ENCODE data around the gene MYRFL.

The MYRFL gene

GRCh38 chr12:69824966-69825560, at the start of gene MYRFL:
MYRFL (plus strand) TSS chr12:69825227; CDS start chr12:69825518, 291 bp downstream.
- H3K4me1 ChIP-seq (ENCODE audit: low read length) = no peaks in the 10 kb centered on the region
- H3K9me3 ChIP-seq (ENCODE audit: insufficient read depth, low read length) = no peaks in the 10 kb centered on the region
- H3K36me3 ChIP-seq (replicated peaks; ENCODE audit: low read depth, low read length) = no peaks in the 10 kb centered on the region
- H3K9ac ChIP-seq (ENCODE audit: low read length) = no peak within 1 kb of the TSS
- H3K27me3 ChIP-seq (ENCODE audit: low read depth, low read length) = no peaks in the 10 kb centered on the region
- H3K4me3 ChIP-seq (ENCODE audit: low read length) = no peak within 1 kb of the TSS
- no peaks in the 10 kb centered on the region for H3K79me2 ChIP-seq (ENCODE audit: low read length)
- H4K20me1 ChIP-seq (ENCODE audit: insufficient read depth, low read length) = no peaks in the 10 kb centered on the region
- TF ChIP-seq CTCF (IDR thresholded peaks at IDR 0.05; ENCODE audit: low read depth, low read length) (no peak), EZH2phosphoT487 (IDR thresholded peaks at IDR 0.05; ENCODE audit: low read depth) (no peak)
- no peak within 1 kb of the TSS for H3K4me2 ChIP-seq (ENCODE audit: low read length)
- H3K27ac ChIP-seq (ENCODE audit: low read length) = no peak within 1 kb of the TSS
- H2AFZ ChIP-seq (ENCODE audit: low read depth, low read length) = no peak within 1 kb of the TSS

GRCh38 chr12:69779928-69780327, 45.1 kb upstream of the MYRFL start:
- Histone ChIP-seq H2AFZ (ENCODE audit: low read depth, low read length) (no peak overlapping the region), H3K36me3 (replicated peaks; ENCODE audit: low read depth, low read length) (peaks cover 4% of the 10 kb centered on the region), H3K4me2 (ENCODE audit: low read length) (no peak overlapping the region), H3K27me3 (ENCODE audit: low read depth, low read length) (no peaks in the 10 kb centered on the region), H3K4me1 (ENCODE audit: low read length) (no peaks in the 10 kb centered on the region), H3K27ac (ENCODE audit: low read length) (no peak overlapping the region), H4K20me1 (ENCODE audit: insufficient read depth, low read length) (no peaks in the 10 kb centered on the region), H3K4me3 (ENCODE audit: low read length) (no peak overlapping the region), H3K79me2 (ENCODE audit: low read length) (peaks cover 21% of the 10 kb centered on the region), H3K9me3 (ENCODE audit: insufficient read depth, low read length) (no peaks in the 10 kb centered on the region), H3K9ac (ENCODE audit: low read length) (no peak overlapping the region)
- TF ChIP-seq CTCF (IDR thresholded peaks at IDR 0.05; ENCODE audit: low read depth, low read length) (peak; percentile 53), EZH2phosphoT487 (IDR thresholded peaks at IDR 0.05; ENCODE audit: low read depth) (no peak)

DNA sequence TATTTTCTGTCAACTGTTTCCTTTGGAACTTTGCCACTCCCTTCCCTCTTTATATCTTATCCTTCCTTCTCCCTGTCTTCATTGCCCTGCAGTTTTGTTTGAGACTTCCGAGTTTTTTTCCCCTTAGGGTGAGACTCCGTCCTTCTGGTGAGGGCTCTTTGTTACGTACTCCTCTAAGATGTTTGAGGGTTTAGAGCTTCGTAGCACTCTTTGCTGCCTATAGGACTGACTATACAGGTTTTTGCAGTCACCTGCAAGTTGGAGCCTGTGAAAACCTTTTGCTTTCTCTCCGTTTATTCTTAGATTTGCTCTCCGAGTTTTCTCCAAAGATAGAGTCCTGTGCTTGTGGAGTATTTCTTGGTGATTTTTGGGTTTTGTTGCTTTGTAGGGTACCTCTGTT, 41.7 kb upstream of the MYRFL start:
- Histone ChIP-seq H3K4me1 (ENCODE audit: low read length) (no peaks in the 10 kb centered on the region), H3K9me3 (ENCODE audit: insufficient read depth, low read length) (no peaks in the 10 kb centered on the region), H3K4me2 (ENCODE audit: low read length) (no peak overlapping the region), H3K27ac (ENCODE audit: low read length) (no peak overlapping the region), H3K27me3 (ENCODE audit: low read depth, low read length) (no peaks in the 10 kb centered on the region), H3K36me3 (replicated peaks; ENCODE audit: low read depth, low read length) (peaks cover 12% of the 10 kb centered on the region), H3K9ac (ENCODE audit: low read length) (no peak overlapping the region), H2AFZ (ENCODE audit: low read depth, low read length) (no peak overlapping the region), H3K79me2 (ENCODE audit: low read length) (peaks cover 21% of the 10 kb centered on the region), H3K4me3 (ENCODE audit: low read length) (no peak overlapping the region), H4K20me1 (ENCODE audit: insufficient read depth, low read length) (no peaks in the 10 kb centered on the region)
- TF ChIP-seq CTCF (IDR thresholded peaks at IDR 0.05; ENCODE audit: low read depth, low read length) (no peak), EZH2phosphoT487 (IDR thresholded peaks at IDR 0.05; ENCODE audit: low read depth) (no peak)

DNA sequence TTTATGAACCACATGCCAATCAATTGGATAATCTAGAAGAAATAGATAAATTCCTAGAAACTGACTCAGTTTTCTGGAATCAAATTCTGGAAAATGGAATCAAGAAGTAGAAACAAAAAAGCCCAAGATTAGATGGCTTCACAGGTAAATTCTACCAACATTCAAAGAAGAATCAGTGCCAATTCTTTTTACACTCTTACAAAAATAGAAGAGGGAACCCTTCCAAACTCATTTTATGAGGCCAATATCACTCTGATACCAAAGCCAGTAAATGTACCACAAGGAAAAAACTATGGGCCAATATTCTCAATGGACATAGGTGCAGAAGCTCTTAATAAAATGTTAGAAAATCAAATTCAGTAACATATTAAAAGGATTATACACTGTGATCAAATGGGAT, 35.7 kb upstream of the MYRFL start:
- H4K20me1 ChIP-seq (ENCODE audit: insufficient read depth, low read length) = no peaks in the 10 kb centered on the region
- H3K9ac ChIP-seq (ENCODE audit: low read length) = no peak overlapping the region
- H3K79me2 ChIP-seq (ENCODE audit: low read length) = no peaks in the 10 kb centered on the region
- H3K27me3 ChIP-seq (ENCODE audit: low read depth, low read length) = no peaks in the 10 kb centered on the region
- TF ChIP-seq EZH2phosphoT487 (IDR thresholded peaks at IDR 0.05; ENCODE audit: low read depth) (no peak), CTCF (IDR thresholded peaks at IDR 0.05; ENCODE audit: low read depth, low read length) (no peak)
- H3K36me3 ChIP-seq (replicated peaks; ENCODE audit: low read depth, low read length) = peaks cover 47% of the 10 kb centered on the region
- H3K4me2 ChIP-seq (ENCODE audit: low read length) = no peak overlapping the region
- no peak overlapping the region for H3K27ac ChIP-seq (ENCODE audit: low read length)
- no peaks in the 10 kb centered on the region for H3K4me1 ChIP-seq (ENCODE audit: low read length)
- H3K9me3 ChIP-seq (ENCODE audit: insufficient read depth, low read length) = 0 out of 2 replicates have a peak, but pooled peaks cover 4% of the 10 kb centered on the region
- no peak overlapping the region for H2AFZ ChIP-seq (ENCODE audit: low read depth, low read length)
- H3K4me3 ChIP-seq (ENCODE audit: low read length) = no peak overlapping the region

Data from OCI-LY3 (cell line).